Caco-2 (cell line): Measurements from ENCODE around the gene KITLG. TPM values are rescaled to one million over a fixed set of nuclear protein-coding genes. Genes with fewer than 3 reads are reported as not detected.
"Not testable (repeated sequence)": the region's sequence is repeated elsewhere in the genome, so short reads cannot be mapped to it uniquely, and the experiment has no call there.

Experiments
- BruUV-seq: library from RNA; stranded (reverse); fragments of 400-500 nt; replicated peaks from 2 replicates; lab custom pipeline; 2021; lab: Mats Ljungman, UMichigan
- CTCF ChIA-PET: fragments of 300-600 bp; sonication (Branson Sonifier 250); formaldehyde crosslinking; loops from one replicate; lab custom pipeline; 2022; ENCODE audit warnings: antibody characterized with exemption; lab: Charles Lee
- POLR2A ChIA-PET: fragments of 300-600 bp; sonication (Branson Sonifier 250); formaldehyde crosslinking; loops from one replicate; lab custom pipeline; 2022; ENCODE audit warnings: antibody characterized with exemption; lab: Charles Lee
- DNase-seq, 2 experiments: peaks; one replicate each; pipeline versions ENCODE4 v3.0.0 to v3.0.0-alpha.2; 2020 to 2022
- H3K27me3 ChIP-seq: replicated peaks from 2 replicates; pipeline ENCODE4 v1.6.0; 2011; ENCODE audit warnings: low read length; ENCODE audit not compliant: control insufficient read depth, insufficient read depth
- H3K36me3 ChIP-seq: 2 replicates; pipeline ENCODE4 v1.5.1; 2011; ENCODE audit warnings: low read length; ENCODE audit not compliant: control insufficient read depth, insufficient read depth
- H3K4me1 ChIP-seq: fragments of 250-450 bp; sonication (Bioruptor Pico); 2 replicates; pipeline ENCODE4 v1.5.1; 2020; ENCODE audit warnings: mild to moderate bottlenecking
- H3K4me3 ChIP-seq: 2 replicates; pipeline ENCODE4 v1.5.1; 2011; ENCODE audit warnings: low read depth, mild to moderate bottlenecking, control low read depth, low read length
- H3K9me3 ChIP-seq: fragments of 250-450 bp; sonication (Bioruptor Pico); 2 replicates; pipeline ENCODE4 v1.5.1; 2020; ENCODE audit warnings: mild to moderate bottlenecking, moderate library complexity
- H3K27ac Mint-ChIP-seq: one replicate; pipeline ENCODE4 v1.8.0; 2022; ENCODE audit warnings: mixed read lengths; ENCODE audit not compliant: unreplicated experiment
- H3K27me3 Mint-ChIP-seq: one replicate; pipeline ENCODE4 v1.8.0; 2022; ENCODE audit warnings: mixed read lengths; ENCODE audit not compliant: insufficient read depth, unreplicated experiment
- H3K36me3 Mint-ChIP-seq: one replicate; pipeline ENCODE4 v1.8.0; 2022; ENCODE audit warnings: mild to moderate bottlenecking, mixed read lengths; ENCODE audit not compliant: insufficient read depth, unreplicated experiment
- H3K4me1 Mint-ChIP-seq: one replicate; pipeline ENCODE4 v1.8.0; 2022; ENCODE audit warnings: low read depth, mixed read lengths; ENCODE audit not compliant: unreplicated experiment
- H3K4me3 Mint-ChIP-seq: one replicate; pipeline ENCODE4 v1.8.0; 2022; ENCODE audit warnings: mild to moderate bottlenecking, moderate library complexity, mixed read lengths; ENCODE audit not compliant: unreplicated experiment
- H3K9me3 Mint-ChIP-seq: one replicate; pipeline ENCODE4 v1.8.0; 2022; ENCODE audit warnings: mixed read lengths; ENCODE audit not compliant: unreplicated experiment
- intact Hi-C: fragments of 100-400 bp; cut with micrococcal nuclease; formaldehyde crosslinking; loops from one replicate; pipeline ENCODE4 v1.10.0; 2022; ENCODE audit not compliant: unreplicated experiment
- total RNA-seq: library from RNA; stranded (reverse); gene quantifications from 2 replicates; pipeline ENCODE4 v1.2.3, GENCODE V29; 2022
- TF ChIP-seq, protein P1 (sequence below), 2 experiments: fragments of 200-600 bp in 1 of 2; IDR thresholded peaks; 1 replicate in 1 of 2; 2 replicates in 1 of 2; pipeline versions ENCODE4 v1.5.1 to v1.8.0; 2011 to 2022; ENCODE audit warnings: antibody characterized with exemption in 1 of 2, control low read depth in 1 of 2, inconsistent platforms in 1 of 2, low read depth in 1 of 2, low read length in 1 of 2, mild to moderate bottlenecking in 1 of 2, moderate library complexity in 1 of 2; ENCODE audit not compliant: insufficient read depth in 1 of 2, severe bottlenecking in 1 of 2, unreplicated experiment in 1 of 2

The KITLG gene
- total RNA-seq, 1 experiment from 2014 or later: 200 TPM

DNA sequence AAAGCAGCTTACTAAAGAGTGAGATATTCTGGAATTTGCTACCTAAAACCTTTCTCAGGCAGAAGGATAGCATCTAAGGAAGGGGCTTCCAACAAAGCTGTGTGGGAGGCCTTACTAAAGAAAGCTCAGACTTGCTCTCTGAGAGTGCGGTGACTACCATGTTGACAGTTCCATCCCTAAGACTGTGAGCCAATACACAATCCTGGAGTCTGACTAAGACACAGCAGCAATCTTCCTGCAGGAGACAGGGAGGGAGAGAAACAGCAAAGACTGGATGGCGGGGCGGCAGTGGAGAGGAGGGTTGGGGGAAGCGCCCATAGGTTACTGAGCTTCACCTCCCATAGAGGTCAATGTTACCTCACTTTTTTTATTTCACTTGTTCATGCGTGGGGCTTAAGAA lies 70.9 kb downstream of the KITLG start:
- H3K4me1 Mint-ChIP-seq: peaks cover 22% of the 10 kb centered on the region
- CTCF ChIA-PET: no interaction called here
- TF ChIP-seq, protein P1, sequence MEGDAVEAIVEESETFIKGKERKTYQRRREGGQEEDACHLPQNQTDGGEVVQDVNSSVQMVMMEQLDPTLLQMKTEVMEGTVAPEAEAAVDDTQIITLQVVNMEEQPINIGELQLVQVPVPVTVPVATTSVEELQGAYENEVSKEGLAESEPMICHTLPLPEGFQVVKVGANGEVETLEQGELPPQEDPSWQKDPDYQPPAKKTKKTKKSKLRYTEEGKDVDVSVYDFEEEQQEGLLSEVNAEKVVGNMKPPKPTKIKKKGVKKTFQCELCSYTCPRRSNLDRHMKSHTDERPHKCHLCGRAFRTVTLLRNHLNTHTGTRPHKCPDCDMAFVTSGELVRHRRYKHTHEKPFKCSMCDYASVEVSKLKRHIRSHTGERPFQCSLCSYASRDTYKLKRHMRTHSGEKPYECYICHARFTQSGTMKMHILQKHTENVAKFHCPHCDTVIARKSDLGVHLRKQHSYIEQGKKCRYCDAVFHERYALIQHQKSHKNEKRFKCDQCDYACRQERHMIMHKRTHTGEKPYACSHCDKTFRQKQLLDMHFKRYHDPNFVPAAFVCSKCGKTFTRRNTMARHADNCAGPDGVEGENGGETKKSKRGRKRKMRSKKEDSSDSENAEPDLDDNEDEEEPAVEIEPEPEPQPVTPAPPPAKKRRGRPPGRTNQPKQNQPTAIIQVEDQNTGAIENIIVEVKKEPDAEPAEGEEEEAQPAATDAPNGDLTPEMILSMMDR (IDR thresholded peaks at IDR 0.05; ENCODE audit: insufficient read depth in 1 of 2, low read depth in 1 of 2, low read length in 1 of 2, severe bottlenecking in 1 of 2, unreplicated experiment in 1 of 2): no peak
- no peak overlapping the region for H3K4me3 ChIP-seq
- H3K27me3 Mint-ChIP-seq: no peaks in the 10 kb centered on the region
- 0 out of 2 replicates have a peak, but pooled peaks cover 12% of the 10 kb centered on the region for H3K4me1 ChIP-seq
- H3K4me3 Mint-ChIP-seq: no peak overlapping the region
- DNase-seq: no peak
- peaks cover 87% of the 10 kb centered on the region for H3K36me3 Mint-ChIP-seq
- H3K36me3 ChIP-seq: peaks cover 2% of the 10 kb centered on the region
- no peaks in the 10 kb centered on the region for H3K9me3 ChIP-seq
- no peaks in the 10 kb centered on the region for H3K27me3 ChIP-seq
- no peak overlapping the region for H3K27ac Mint-ChIP-seq
- no TSS peak for BruUV-seq
- no peaks in the 10 kb centered on the region for H3K9me3 Mint-ChIP-seq
- intact Hi-C loops: loop anchor here (10.0 kb wide), 1 partner anchor 485 kb away; no protein-coding TSS in a partner anchor
- POLR2A ChIA-PET: no interaction called here

DNA sequence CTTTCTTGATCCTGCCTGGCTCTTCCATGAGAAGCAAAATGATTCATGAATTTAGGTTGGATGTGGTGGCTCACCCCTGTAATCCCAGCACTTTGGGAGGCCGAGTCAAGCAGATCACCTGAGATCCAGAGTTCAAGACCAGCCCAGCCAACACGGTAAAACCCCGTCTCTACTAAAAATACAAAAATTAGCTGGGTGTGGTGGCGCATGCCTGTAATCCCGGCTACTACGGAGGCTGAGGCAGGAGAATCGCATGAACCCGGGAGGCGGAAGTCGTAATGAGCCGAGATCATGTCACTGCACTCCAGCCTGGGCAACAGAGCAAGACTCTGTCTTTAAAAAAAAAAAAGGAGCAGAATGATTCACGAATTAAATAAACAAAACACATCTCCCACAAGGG lies 72.4 kb downstream of the KITLG start:
- H3K27me3 Mint-ChIP-seq, H3K4me3 Mint-ChIP-seq, H3K9me3 ChIP-seq, H3K27me3 ChIP-seq, H3K4me3 ChIP-seq, DNase-seq, POLR2A ChIA-PET, BruUV-seq, H3K9me3 Mint-ChIP-seq, H3K36me3 ChIP-seq, CTCF ChIA-PET: not testable (repeated sequence)
- intact Hi-C loops: loop anchor here (10.0 kb wide), 1 partner anchor 487 kb away; no protein-coding TSS in a partner anchor
- H3K4me1 Mint-ChIP-seq: peaks cover 29% of the 10 kb centered on the region
- H3K36me3 Mint-ChIP-seq: peaks cover 93% of the 10 kb centered on the region
- H3K27ac Mint-ChIP-seq: peak overlapping the region; percentile 31
- H3K4me1 ChIP-seq: peaks cover 21% of the 10 kb centered on the region

GRCh38 chr12:88507270-88507669 lies 73.0 kb downstream of the KITLG start:
- H3K4me3 ChIP-seq: no peak overlapping the region
- peaks cover 31% of the 10 kb centered on the region for H3K4me1 Mint-ChIP-seq
- H3K4me3 Mint-ChIP-seq: no peak overlapping the region
- no TSS peak for BruUV-seq
- no peaks in the 10 kb centered on the region for H3K9me3 Mint-ChIP-seq
- TF ChIP-seq, protein P1 (IDR thresholded peaks at IDR 0.05; ENCODE audit: insufficient read depth in 1 of 2, low read depth in 1 of 2, low read length in 1 of 2, severe bottlenecking in 1 of 2, unreplicated experiment in 1 of 2): no peak
- H3K36me3 ChIP-seq: peaks cover 2% of the 10 kb centered on the region
- ChIA-PET POLR2A (no interaction called here), CTCF (no interaction called here)
- H3K27ac Mint-ChIP-seq: peak overlapping the region; percentile 31
- DNase-seq: no peak
- no peaks in the 10 kb centered on the region for H3K9me3 ChIP-seq
- H3K4me1 ChIP-seq: peaks cover 19% of the 10 kb centered on the region
- peaks cover 96% of the 10 kb centered on the region for H3K36me3 Mint-ChIP-seq
- intact Hi-C loops: loop anchor here (10.0 kb wide), 1 partner anchor 488 kb away; no protein-coding TSS in a partner anchor
- H3K27me3 Mint-ChIP-seq: no peaks in the 10 kb centered on the region
- H3K27me3 ChIP-seq: no peaks in the 10 kb centered on the region
